ENCODE measurements around the gene ST3GAL4. TPM values are rescaled to one million over a fixed set of nuclear protein-coding genes. Genes with fewer than 3 reads are reported as not detected.

The ST3GAL4 gene
- total and polyA plus RNA-seq, 2 experiments from 2014 or later, result 27.3 to 53.3 TPM

GRCh38 chr11:126336138-126336541 lies 19.3 kb upstream of the ST3GAL4 start:
- H3K4me3 ChIP-seq, result no peak overlapping the region
- no peak overlapping the region for H3K27ac ChIP-seq
- H3K9me2 ChIP-seq (ENCODE audit: insufficient read depth), result no peaks in the 10 kb centered on the region
- H3K27me3 ChIP-seq (replicated peaks; ENCODE audit: insufficient read depth), result no peaks in the 10 kb centered on the region
- no peaks in the 10 kb centered on the region for H3K9me3 ChIP-seq (ENCODE audit: low read depth)
- no peaks in the 10 kb centered on the region for H3K79me2 ChIP-seq (ENCODE audit: insufficient read depth)
- peaks cover 27% of the 10 kb centered on the region for H3K4me1 ChIP-seq (ENCODE audit: insufficient read depth)
- TF ChIP-seq EZH2phosphoT487 (IDR thresholded peaks at IDR 0.05; ENCODE audit: insufficient read depth, low read depth) (no peak), EZH2 (IDR thresholded peaks at IDR 0.05; ENCODE audit: insufficient read depth, poor library complexity, severe bottlenecking) (no peak)
- no peak overlapping the region for H3K9ac ChIP-seq
- WGBS, 2 experiments (ENCODE audit: low coverage in 1 of 2, low lambda C conversion rate in 2 of 2, missing lambda C conversion rate in 2 of 2), result 97 to 98% methylated on average over 8 of the region's 8 CpGs
- peaks cover 12% of the 10 kb centered on the region; the same call in 1 of the 2 replicates for H3F3A ChIP-seq (ENCODE audit: insufficient read depth)
- H3K36me3 ChIP-seq (ENCODE audit: low read depth), result no peaks in the 10 kb centered on the region
- no peak overlapping the region for H3K4me2 ChIP-seq (ENCODE audit: unreplicated experiment)
- no peak for DNase-seq
- in situ Hi-C loops (cut with MboI), result no loop called here
- H4K20me1 ChIP-seq (ENCODE audit: insufficient read depth), result no peaks in the 10 kb centered on the region
- H2AFZ ChIP-seq, result no peak overlapping the region

- H3K4me2 ChIP-seq (ENCODE audit: unreplicated experiment), result no peak overlapping the region
- TF ChIP-seq EZH2phosphoT487 (IDR thresholded peaks at IDR 0.05; ENCODE audit: insufficient read depth, low read depth) (no peak), EZH2 (IDR thresholded peaks at IDR 0.05; ENCODE audit: insufficient read depth, poor library complexity, severe bottlenecking) (no peak)
- H3K9me3 ChIP-seq (ENCODE audit: low read depth), result no peaks in the 10 kb centered on the region
- H3K9me2 ChIP-seq (ENCODE audit: insufficient read depth), result no peaks in the 10 kb centered on the region
- H3K36me3 ChIP-seq (ENCODE audit: low read depth), result no peaks in the 10 kb centered on the region
- 88 to 90% methylated on average over 9 of the region's 9 CpGs for WGBS, 2 experiments (ENCODE audit: low coverage in 1 of 2, low lambda C conversion rate in 2 of 2, missing lambda C conversion rate in 2 of 2)
- H3K4me3 ChIP-seq, result no peak overlapping the region
- no peak for DNase-seq
- peaks cover 18% of the 10 kb centered on the region for H3F3A ChIP-seq (ENCODE audit: insufficient read depth)
- H3K27ac ChIP-seq, result no peak overlapping the region
- peaks cover 31% of the 10 kb centered on the region for H3K4me1 ChIP-seq (ENCODE audit: insufficient read depth)
- no peaks in the 10 kb centered on the region for H4K20me1 ChIP-seq (ENCODE audit: insufficient read depth)
- in situ Hi-C loops (cut with MboI), result no loop called here
- H3K9ac ChIP-seq, result no peak overlapping the region
- no peaks in the 10 kb centered on the region for H3K27me3 ChIP-seq (replicated peaks; ENCODE audit: insufficient read depth)
- H3K79me2 ChIP-seq (ENCODE audit: insufficient read depth), result no peaks in the 10 kb centered on the region
- H2AFZ ChIP-seq, result no peak overlapping the region
These were observed 18.8 kb upstream of the ST3GAL4 start for GRCh38 chr11:126336671-126337101.

- H3K4me2 ChIP-seq (ENCODE audit: unreplicated experiment), result no peak overlapping the region
- H3K9ac ChIP-seq, result no peak overlapping the region
- no peaks in the 10 kb centered on the region for H4K20me1 ChIP-seq (ENCODE audit: insufficient read depth)
- in situ Hi-C loops (cut with MboI), result no loop called here
- 78 to 82% methylated on average over 4 of the region's 4 CpGs for WGBS, 2 experiments (ENCODE audit: low coverage in 1 of 2, low lambda C conversion rate in 2 of 2, missing lambda C conversion rate in 2 of 2)
- DNase-seq, result no peak
- H3K79me2 ChIP-seq (ENCODE audit: insufficient read depth), result no peaks in the 10 kb centered on the region
- no peaks in the 10 kb centered on the region for H3K27me3 ChIP-seq (replicated peaks; ENCODE audit: insufficient read depth)
- H2AFZ ChIP-seq, result no peak overlapping the region
- peaks cover 22% of the 10 kb centered on the region for H3F3A ChIP-seq (ENCODE audit: insufficient read depth)
- no peaks in the 10 kb centered on the region for H3K9me2 ChIP-seq (ENCODE audit: insufficient read depth)
- H3K27ac ChIP-seq, result no peak overlapping the region
- H3K9me3 ChIP-seq (ENCODE audit: low read depth), result no peaks in the 10 kb centered on the region
- no peak for TF ChIP-seq EZH2phosphoT487 (IDR thresholded peaks at IDR 0.05; ENCODE audit: insufficient read depth, low read depth)
- no peak for TF ChIP-seq EZH2 (IDR thresholded peaks at IDR 0.05; ENCODE audit: insufficient read depth, poor library complexity, severe bottlenecking)
- H3K36me3 ChIP-seq (ENCODE audit: low read depth), result no peaks in the 10 kb centered on the region
- no peak overlapping the region for H3K4me3 ChIP-seq
- peaks cover 31% of the 10 kb centered on the region for H3K4me1 ChIP-seq (ENCODE audit: insufficient read depth)
These were observed 18.4 kb upstream of the ST3GAL4 start for GRCh38 chr11:126337126-126337473.

- 95 to 97% methylated on average over 15 of the region's 15 CpGs for WGBS, 2 experiments (ENCODE audit: low coverage in 1 of 2, low lambda C conversion rate in 2 of 2, missing lambda C conversion rate in 2 of 2)
- no peak for DNase-seq
- H3K9ac ChIP-seq, result no peak overlapping the region
- H3K4me1 ChIP-seq (ENCODE audit: insufficient read depth), result peaks cover 31% of the 10 kb centered on the region
- peaks cover 19% of the 10 kb centered on the region for H3F3A ChIP-seq (ENCODE audit: insufficient read depth)
- no peaks in the 10 kb centered on the region for H4K20me1 ChIP-seq (ENCODE audit: insufficient read depth)
- H3K4me2 ChIP-seq (ENCODE audit: unreplicated experiment), result no peak overlapping the region
- no peaks in the 10 kb centered on the region for H3K36me3 ChIP-seq (ENCODE audit: low read depth)
- no peaks in the 10 kb centered on the region for H3K79me2 ChIP-seq (ENCODE audit: insufficient read depth)
- TF ChIP-seq EZH2phosphoT487 (IDR thresholded peaks at IDR 0.05; ENCODE audit: insufficient read depth, low read depth) (no peak), EZH2 (IDR thresholded peaks at IDR 0.05; ENCODE audit: insufficient read depth, poor library complexity, severe bottlenecking) (no peak)
- no peaks in the 10 kb centered on the region for H3K9me2 ChIP-seq (ENCODE audit: insufficient read depth)
- H3K27ac ChIP-seq, result no peak overlapping the region
- H3K4me3 ChIP-seq, result no peak overlapping the region
- H2AFZ ChIP-seq, result no peak overlapping the region
- H3K9me3 ChIP-seq (ENCODE audit: low read depth), result no peaks in the 10 kb centered on the region
- in situ Hi-C loops (cut with MboI), result no loop called here
- no peaks in the 10 kb centered on the region for H3K27me3 ChIP-seq (replicated peaks; ENCODE audit: insufficient read depth)
These were observed 17.8 kb upstream of the ST3GAL4 start for GRCh38 chr11:126337474-126338241.

Data from GM23248 (cell line).